ENCODE data around the gene CAMK1G. TPM values are rescaled to one million over a fixed set of nuclear protein-coding genes. Genes with fewer than 3 reads are reported as not detected.

Gene CAMK1G
- total RNA-seq, 1 donor from 2014 or later, result 0.21 TPM

DNA sequence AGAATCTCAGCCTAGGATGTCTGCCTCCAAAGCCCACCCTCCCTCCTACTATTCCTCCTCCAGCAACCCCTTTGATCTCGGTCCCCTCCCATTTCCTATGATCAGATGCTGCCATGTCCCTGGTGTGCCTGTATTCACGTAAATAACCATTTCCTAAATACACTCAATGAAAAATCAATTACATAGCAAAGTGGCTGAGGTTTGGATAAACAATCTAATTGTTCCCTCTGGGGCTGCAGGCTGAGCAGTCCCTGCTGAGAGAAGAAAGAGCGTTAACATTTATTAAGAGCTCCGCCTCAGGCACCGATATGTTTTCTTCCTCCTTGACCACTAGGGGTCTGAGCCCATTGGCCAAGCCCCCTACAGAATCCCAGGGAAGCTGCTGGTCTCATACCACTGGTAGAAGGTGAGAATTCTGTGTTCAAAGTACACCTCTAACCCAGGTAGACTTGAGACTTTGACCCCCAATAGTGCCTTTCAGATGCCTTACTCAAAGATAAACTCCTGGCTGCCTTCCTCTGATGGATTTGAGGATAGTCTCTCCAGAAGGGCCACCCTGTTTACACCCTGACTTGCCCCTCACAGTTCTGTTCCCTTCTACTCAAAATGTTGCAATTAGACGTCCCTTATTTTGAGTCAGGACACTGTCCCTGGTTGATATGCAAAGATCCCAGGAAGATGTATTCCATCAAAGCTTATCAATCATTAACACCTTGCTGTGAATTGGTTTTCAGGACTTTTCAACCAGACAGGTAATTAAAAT is 33.9 kb upstream of the CAMK1G start:
- Histone ChIP-seq H3K36me3 (ENCODE audit: control insufficient read depth, insufficient read depth, low read length) (no peaks in the 10 kb centered on the region), H3K27me3 (ENCODE audit: control insufficient read depth, insufficient read depth, low read length) (no peaks in the 10 kb centered on the region), H3K4me3 (ENCODE audit: low read depth, low read length) (no peak overlapping the region)
- TF ChIP-seq CTCF (IDR thresholded peaks at IDR 0.05; ENCODE audit: insufficient read depth, low read length, poor library complexity, severe bottlenecking), result peak; percentile 37
- DNase-seq (ENCODE audit: low read depth), result no peak

GRCh38 chr1:209550519-209550918 is 33.0 kb upstream of the CAMK1G start:
- Histone ChIP-seq H3K36me3 (ENCODE audit: control insufficient read depth, insufficient read depth, low read length) (no peaks in the 10 kb centered on the region), H3K27me3 (ENCODE audit: control insufficient read depth, insufficient read depth, low read length) (no peaks in the 10 kb centered on the region), H3K4me3 (ENCODE audit: low read depth, low read length) (no peak overlapping the region)
- no peak for TF ChIP-seq CTCF (IDR thresholded peaks at IDR 0.05; ENCODE audit: insufficient read depth, low read length, poor library complexity, severe bottlenecking)
- no peak for DNase-seq (ENCODE audit: low read depth)

DNA sequence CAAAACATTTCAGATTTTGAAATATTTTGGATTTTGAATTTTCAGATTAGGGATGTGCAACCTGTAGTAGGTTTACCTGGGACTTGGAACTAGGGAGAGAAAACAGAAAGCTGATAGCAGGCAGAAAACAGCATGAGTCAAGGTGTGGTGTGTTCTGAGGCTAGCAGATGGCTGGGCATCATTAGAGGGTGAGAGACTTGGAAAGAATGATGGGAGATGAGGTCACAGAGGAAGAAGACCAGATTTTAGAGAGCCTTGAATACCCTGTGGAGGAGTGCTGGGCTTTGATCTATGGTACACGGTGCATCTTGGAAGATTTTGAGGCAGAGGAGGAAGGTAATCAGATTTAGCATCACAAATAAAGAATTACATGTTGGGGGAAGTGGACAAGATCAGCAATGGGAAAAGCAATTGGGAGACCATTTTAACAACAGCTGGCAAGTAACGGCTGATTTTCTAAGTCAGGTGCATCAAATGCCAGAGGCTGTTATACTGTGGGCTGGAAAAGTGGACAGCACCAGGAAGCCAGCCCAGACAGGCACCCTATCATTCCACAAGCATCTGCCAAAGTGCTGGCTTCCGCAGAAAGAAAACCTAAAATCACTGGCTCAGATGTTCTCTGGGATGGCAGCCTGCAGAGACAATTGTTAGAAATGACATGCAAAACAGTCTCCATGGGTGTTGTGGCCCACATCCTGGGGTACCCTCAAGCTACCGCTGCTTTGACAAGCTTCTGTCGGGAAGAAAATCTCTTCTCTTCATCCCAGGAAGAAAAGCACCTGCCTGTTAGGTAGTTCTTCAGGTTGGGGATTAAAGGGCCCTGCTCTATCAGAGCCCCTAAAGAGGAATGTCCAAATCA is 30.9 kb upstream of the CAMK1G start:
- Histone ChIP-seq H3K36me3 (ENCODE audit: control insufficient read depth, insufficient read depth, low read length) (no peaks in the 10 kb centered on the region), H3K4me3 (ENCODE audit: low read depth, low read length) (no peak overlapping the region), H3K27me3 (ENCODE audit: control insufficient read depth, insufficient read depth, low read length) (no peaks in the 10 kb centered on the region)
- TF ChIP-seq CTCF (IDR thresholded peaks at IDR 0.05; ENCODE audit: insufficient read depth, low read length, poor library complexity, severe bottlenecking), result no peak
- no peak for DNase-seq (ENCODE audit: low read depth)

GRCh38 chr1:209554761-209555611 is 28.5 kb upstream of the CAMK1G start:
- H3K27me3 ChIP-seq (ENCODE audit: control insufficient read depth, insufficient read depth, low read length), result no peaks in the 10 kb centered on the region
- DNase-seq (ENCODE audit: low read depth), result no peak
- no peak overlapping the region for H3K4me3 ChIP-seq (ENCODE audit: low read depth, low read length)
- no peaks in the 10 kb centered on the region for H3K36me3 ChIP-seq (ENCODE audit: control insufficient read depth, insufficient read depth, low read length)
- no peak for TF ChIP-seq CTCF (IDR thresholded peaks at IDR 0.05; ENCODE audit: insufficient read depth, low read length, poor library complexity, severe bottlenecking)

DNA sequence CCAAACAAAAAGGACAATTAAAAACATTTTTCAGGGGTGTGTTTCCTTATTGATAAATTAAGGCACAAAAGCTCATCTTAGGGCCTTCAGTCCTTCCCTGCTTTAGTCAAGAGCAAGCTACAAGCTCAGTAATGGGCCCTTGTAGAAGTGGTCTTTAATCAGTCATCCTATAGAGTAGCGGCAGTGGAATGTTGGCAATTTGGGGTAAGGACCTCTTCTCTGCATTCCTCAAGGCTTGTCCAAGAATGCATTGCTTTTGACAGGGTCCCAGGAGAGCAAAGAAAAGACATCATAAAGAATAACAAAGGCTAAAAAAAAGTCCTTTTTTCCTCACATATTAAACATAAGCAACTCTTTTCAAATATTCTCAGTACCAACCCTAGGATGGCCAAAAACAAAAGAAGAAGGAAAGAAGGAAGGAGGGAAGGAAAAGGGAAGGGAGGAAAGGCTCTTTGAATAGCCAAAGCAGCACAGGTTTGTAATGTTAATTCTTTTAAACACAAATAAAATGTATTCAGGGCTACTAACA is 27.3 kb upstream of the CAMK1G start:
- no peak for DNase-seq (ENCODE audit: low read depth)
- no peak for TF ChIP-seq CTCF (IDR thresholded peaks at IDR 0.05; ENCODE audit: insufficient read depth, low read length, poor library complexity, severe bottlenecking)
- Histone ChIP-seq H3K36me3 (ENCODE audit: control insufficient read depth, insufficient read depth, low read length) (no peaks in the 10 kb centered on the region), H3K4me3 (ENCODE audit: low read depth, low read length) (no peak overlapping the region), H3K27me3 (ENCODE audit: control insufficient read depth, insufficient read depth, low read length) (no peaks in the 10 kb centered on the region)

Data from kidney epithelial cell (primary cell).